GM19035 (cell line): Measurements from ENCODE around the gene SHC4.
"Not testable (repeated sequence)": the region's sequence is repeated elsewhere in the genome, so short reads cannot be mapped to it uniquely, and the experiment has no call there.

Source experiments
- ATAC-seq: cut with Tn5 transposase; IDR thresholded peaks from one replicate; pipeline ENCODE4 v1.9.1; 2021; ENCODE audit not compliant: unreplicated experiment

The SHC4 gene

GRCh38 chr15:48928877-48929538 lies 34.7 kb downstream of the SHC4 start:
- no peak for ATAC-seq

GRCh38 chr15:48925714-48926223 lies 38.0 kb downstream of the SHC4 start:
- ATAC-seq: no peak

DNA sequence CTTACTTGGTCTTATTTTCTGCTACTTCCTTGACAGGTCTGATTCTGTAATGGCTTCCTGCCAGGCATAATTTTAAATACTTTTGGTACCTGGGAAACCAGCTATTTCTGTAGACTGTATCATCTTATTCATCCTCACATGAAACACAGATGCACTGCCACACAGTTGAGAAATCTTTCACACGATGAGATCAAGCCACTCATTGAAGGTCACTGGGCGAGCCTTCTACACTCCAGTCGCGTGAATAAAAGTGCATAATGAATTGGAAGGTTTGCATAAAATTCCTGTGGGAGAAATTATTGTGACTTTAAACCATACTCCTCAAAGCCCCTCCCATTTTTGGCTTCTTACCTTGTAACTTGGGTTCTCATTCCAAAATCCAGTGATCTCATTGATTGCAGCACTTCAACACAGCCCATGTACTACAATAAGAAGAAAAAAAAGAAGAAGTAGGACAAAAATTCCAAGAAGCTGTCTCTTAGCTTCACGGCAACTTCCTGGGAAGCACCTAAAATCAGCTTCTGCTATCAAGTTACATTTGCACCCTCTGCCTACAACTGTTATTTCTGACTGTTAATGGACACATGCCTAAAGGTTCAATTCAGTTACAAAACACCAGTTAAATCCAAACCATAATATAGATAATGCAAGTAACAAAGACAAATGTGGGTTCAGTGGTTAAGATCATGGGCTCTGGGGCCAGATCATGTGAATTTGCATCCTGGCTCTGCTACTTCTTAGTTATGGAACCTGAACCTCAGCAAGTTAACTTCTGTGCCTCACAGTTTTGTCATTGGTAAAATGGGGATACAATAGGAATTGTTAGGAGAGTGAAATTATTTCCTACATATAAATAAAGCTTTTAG lies 39.0 kb downstream of the SHC4 start:
- no peak for ATAC-seq

DNA sequence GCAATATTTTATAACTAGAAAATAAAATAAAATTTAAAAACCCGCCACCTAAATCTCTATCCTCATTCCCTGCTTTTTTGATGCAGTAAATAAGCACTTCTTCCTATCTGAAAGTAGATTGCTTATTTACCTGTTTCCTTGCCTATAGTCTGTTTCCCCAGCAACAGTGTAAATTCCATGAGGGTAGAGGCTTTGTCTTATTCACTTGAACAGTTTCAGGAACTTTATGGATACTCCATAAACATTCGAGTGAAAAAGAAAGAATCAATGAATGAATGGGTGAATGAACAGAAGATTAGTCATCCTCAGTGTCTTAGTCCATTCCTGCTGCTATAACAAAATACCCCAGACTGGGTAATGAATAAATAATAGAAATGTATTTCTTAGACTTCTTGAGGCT lies 41.7 kb downstream of the SHC4 start:
- ATAC-seq: no peak

- no peak for ATAC-seq
Measured at GRCh38 chr15:48916721-48917120, 47.0 kb downstream of the SHC4 start.

GRCh38 chr15:48915861-48916260 lies 47.9 kb downstream of the SHC4 start:
- ATAC-seq: no peak

- no peak for ATAC-seq
Measured at GRCh38 chr15:48914717-48915116, 49.0 kb downstream of the SHC4 start.

GRCh38 chr15:48913141-48913540 lies 50.6 kb downstream of the SHC4 start:
- no peak for ATAC-seq

GRCh38 chr15:48910554-48910953 lies 53.2 kb downstream of the SHC4 start:
- ATAC-seq: not testable (repeated sequence)

DNA sequence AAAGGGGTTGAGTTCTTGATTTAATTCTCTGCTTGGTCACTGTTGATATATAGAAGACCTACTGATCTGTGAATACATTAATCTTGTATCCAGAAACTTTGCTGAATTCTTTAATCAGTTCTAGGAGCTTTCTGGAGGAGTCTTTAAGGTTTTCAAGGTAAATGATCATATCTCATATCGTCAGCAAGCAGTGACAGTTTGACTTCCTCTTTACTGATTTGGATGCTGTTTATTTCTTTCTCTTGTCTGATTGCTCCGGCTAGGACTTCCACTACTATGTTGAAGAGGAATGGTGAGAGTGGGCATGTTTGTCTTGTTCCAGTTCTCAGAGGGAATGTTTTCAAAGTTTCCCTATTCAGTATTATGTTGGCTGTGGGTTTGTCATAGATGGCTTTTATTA lies 54.4 kb downstream of the SHC4 start:
- ATAC-seq: not testable (repeated sequence)

GRCh38 chr15:48905847-48906246 lies 57.9 kb downstream of the SHC4 start:
- no peak for ATAC-seq

DNA sequence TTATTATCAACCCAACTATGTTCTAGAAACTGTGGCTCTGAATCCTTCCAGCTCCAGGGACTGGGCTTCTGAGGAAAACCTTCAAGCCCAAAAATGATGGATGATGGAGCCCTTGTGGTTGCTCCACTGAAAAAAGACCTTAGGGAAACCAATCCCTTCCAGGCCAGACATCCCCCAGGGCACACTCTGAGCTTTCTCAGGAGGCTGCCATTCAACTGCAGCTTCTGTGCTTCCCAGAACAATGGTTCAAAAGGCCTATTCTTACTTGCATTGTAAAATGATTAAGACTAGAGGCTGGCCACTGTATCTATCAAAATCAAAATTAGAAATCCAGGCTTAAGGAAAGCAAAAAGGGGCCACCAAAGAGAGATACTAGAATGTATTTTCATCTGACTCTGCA lies 58.5 kb downstream of the SHC4 start:
- ATAC-seq: no peak

DNA sequence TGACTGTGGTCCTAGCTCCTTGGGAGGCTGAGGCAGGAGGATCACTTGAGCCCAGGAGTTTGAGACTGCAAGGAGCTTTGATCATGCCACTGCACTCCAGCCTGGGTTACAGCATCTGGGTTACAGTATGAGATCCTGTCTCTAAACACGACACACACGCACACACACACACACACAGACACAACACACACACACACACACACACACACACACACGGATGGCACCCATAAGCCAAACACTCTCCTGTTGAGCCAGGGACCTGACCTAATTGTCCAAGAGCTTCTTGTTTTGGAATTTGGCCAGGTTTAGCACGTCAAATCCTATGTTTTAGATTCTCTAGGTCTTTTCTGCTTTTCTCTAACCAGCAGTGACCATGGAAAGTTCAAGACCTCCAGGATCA lies 59.0 kb downstream of the SHC4 start:
- ATAC-seq: no peak

GRCh38 chr15:48899793-48900192 lies 63.9 kb downstream of the SHC4 start:
- ATAC-seq: no peak

GRCh38 chr15:48898446-48898845 lies 65.3 kb downstream of the SHC4 start:
- ATAC-seq: no peak

DNA sequence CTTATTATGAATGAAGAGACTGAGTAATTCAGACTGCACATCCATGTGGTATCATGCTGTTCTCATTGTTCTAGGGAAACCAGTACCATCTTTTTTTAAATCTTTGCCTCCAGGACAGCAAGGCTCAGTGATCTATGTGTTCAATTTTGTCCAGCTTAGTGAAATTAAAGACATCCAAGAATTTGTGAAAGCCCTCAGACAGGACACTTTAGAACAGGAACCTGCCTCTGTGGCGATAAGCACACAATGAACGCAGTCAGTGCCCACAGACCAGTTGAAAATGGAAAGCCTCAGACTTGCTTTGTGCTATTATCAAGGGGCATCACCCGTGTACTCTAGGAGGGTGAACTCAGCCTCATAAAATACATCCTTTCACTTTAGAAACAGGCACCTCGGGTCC lies 65.7 kb downstream of the SHC4 start:
- no peak for ATAC-seq

DNA sequence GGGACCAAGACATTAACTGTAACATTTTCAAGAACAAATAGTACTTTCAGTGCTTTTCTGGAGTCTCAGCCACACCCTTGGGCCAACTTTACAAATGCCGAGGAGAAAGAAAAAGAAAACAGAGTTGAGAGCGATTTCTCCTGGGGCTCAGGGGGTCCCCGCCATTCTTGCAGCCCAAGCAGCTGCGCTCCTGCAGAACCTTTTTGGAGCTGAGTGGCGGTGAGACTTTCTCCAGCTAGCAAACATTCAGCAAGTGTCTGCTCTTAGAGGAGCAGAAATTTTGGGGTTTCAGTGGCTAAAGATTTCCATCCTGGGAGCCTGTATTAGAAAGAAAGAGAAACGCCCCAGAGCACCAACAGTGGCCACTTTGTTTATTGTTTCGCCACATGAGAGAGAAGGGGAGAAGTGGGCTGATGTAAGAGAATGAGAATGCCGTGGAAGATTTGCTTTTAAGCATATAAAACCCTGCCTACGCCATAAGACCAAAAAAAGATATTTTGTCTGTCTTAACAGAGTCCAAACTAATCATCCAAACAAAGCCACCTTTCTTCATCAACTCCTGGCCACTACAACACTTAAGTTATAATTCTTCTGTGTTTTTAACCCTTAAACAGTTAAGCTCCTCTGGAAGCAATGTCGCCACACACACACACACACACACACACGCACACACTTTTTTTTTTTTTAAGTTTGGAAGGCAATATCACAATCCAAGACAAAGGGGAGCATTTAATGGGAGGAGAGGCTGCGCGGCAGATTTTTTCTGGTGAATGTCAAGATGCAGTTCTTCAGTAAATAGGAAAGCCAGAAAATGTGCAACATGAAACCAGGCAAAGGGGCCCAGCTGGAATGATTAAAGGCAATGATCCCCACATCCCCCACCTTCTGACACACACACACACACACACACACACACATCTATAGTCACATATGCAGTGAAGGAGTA lies 66.6 kb downstream of the SHC4 start:
- ATAC-seq: no peak

- ATAC-seq: no peak
Measured at GRCh38 chr15:48893311-48893710, 70.4 kb downstream of the SHC4 start.

GRCh38 chr15:48891232-48891765 lies 72.4 kb downstream of the SHC4 start:
- ATAC-seq: no peak

- no peak for ATAC-seq
Measured at GRCh38 chr15:48890375-48890972, 73.2 kb downstream of the SHC4 start.
